Activated T-cell treated with anti-CD3 and anti-CD28 coated beads, Interleukin-2, amount 50 U/mL, for 1 hour (primary cell): ENCODE measurements around the gene CADPS2.

Experiments used
- DNase-seq: peaks from one replicate; pipeline ENCODE4 v3.0.0-alpha.2; 2020

The CADPS2 gene

GRCh38 chr7:122886357-122887081, at the start of gene CADPS2:
TSS of gene CADPS2 (minus strand) at chr7:122886460. CDS start at chr7:122886337, 123 bp downstream.
- no peak for DNase-seq

GRCh38 chr7:122935620-122936019, 49.4 kb upstream of the CADPS2 start:
- DNase-seq, result no peak

GRCh38 chr7:122919643-122920181, 33.5 kb upstream of the CADPS2 start:
- DNase-seq, result no peak

- DNase-seq, result no peak
Measured at GRCh38 chr7:122914812-122915211, 28.6 kb upstream of the CADPS2 start.

GRCh38 chr7:122913608-122914007, 27.3 kb upstream of the CADPS2 start:
- no peak for DNase-seq

GRCh38 chr7:122902751-122903495, 16.7 kb upstream of the CADPS2 start:
- DNase-seq, result no peak

GRCh38 chr7:122901250-122901649, 15.0 kb upstream of the CADPS2 start:
- DNase-seq, result no peak

- no peak for DNase-seq
Measured at GRCh38 chr7:122896509-122896908, 10.2 kb upstream of the CADPS2 start.

GRCh38 chr7:122893486-122893885, 7.2 kb upstream of the CADPS2 start:
- DNase-seq, result no peak

GRCh38 chr7:122889116-122889515, 2.9 kb upstream of the CADPS2 start:
- DNase-seq, result no peak

GRCh38 chr7:122887848-122888247, 1.6 kb upstream of the CADPS2 start:
- DNase-seq, result no peak

- no peak for DNase-seq
Measured at GRCh38 chr7:122887198-122887597, 938 bp upstream of the CADPS2 start.

GRCh38 chr7:122885583-122886356, 490 bp downstream of the CADPS2 start:
- no peak for DNase-seq

- no peak for DNase-seq
Measured at GRCh38 chr7:122884186-122884585, 2.1 kb downstream of the CADPS2 start.

GRCh38 chr7:122883049-122883680, 3.1 kb downstream of the CADPS2 start:
- DNase-seq, result no peak

- no peak for DNase-seq
Measured at GRCh38 chr7:122881324-122881723, 4.9 kb downstream of the CADPS2 start.

GRCh38 chr7:122869260-122869659, 17.0 kb downstream of the CADPS2 start:
- DNase-seq, result no peak

GRCh38 chr7:122867471-122867980, 18.7 kb downstream of the CADPS2 start:
- no peak for DNase-seq

GRCh38 chr7:122864838-122865237, 21.4 kb downstream of the CADPS2 start:
- no peak for DNase-seq

GRCh38 chr7:122864016-122864415, 22.2 kb downstream of the CADPS2 start:
- DNase-seq, result no peak

- no peak for DNase-seq
Measured at GRCh38 chr7:122858320-122858719, 27.9 kb downstream of the CADPS2 start.

- DNase-seq, result no peak
Measured at GRCh38 chr7:122850528-122850927, 35.7 kb downstream of the CADPS2 start.

GRCh38 chr7:122849957-122850328, 36.3 kb downstream of the CADPS2 start:
- no peak for DNase-seq
